Endothelial cell of umbilical vein (primary cell): Measurements from ENCODE around the gene ATP13A4. TPM values are rescaled to one million over a fixed set of nuclear protein-coding genes. Genes with fewer than 3 reads are reported as not detected.

Source experiments
- BruUV-seq: library from RNA; stranded (reverse); fragments of 400-500 nt; replicated peaks from 2 replicates; lab custom pipeline; 2021; lab: Mats Ljungman, UMichigan
- CTCF ChIA-PET: fragments of 300-600, 350-600 bp; sonication (Branson Sonifier 250); formaldehyde crosslinking; loops from one replicate; lab custom pipeline; 2021; ENCODE audit warnings: antibody characterized with exemption, inconsistent platforms; lab: Charles Lee
- POLR2A ChIA-PET: fragments of 300-600, 350-600 bp; sonication (Branson Sonifier 250); formaldehyde crosslinking; loops from one replicate; lab custom pipeline; 2021; ENCODE audit warnings: antibody characterized with exemption, inconsistent platforms; lab: Charles Lee
- DNase-seq: peaks from one replicate; pipeline ENCODE4 v3.0.0-alpha.2; 2011; ENCODE audit warnings: low read depth, low spot score
- FAIRE-seq: peaks from 2 replicates; lab custom pipeline; 2011; peaks lifted over from hg19 to GRCh38; lab: Jason Lieb, UNC
- H2AFZ ChIP-seq: 2 replicates; pipeline ENCODE4 v1.6.0; 2012; ENCODE audit warnings: low read depth, low read length, control low read depth, inconsistent platforms
- H3K27ac ChIP-seq: 2 replicates; pipeline ENCODE4 v1.5.1; 2011; ENCODE audit warnings: low read depth, mild to moderate bottlenecking, control low read depth, low read length, moderate library complexity; ENCODE audit not compliant: insufficient read depth
- H3K27me3 ChIP-seq, 2 experiments: 2 replicates each; pipeline versions ENCODE4 v1.6.0 to v1.6.1; 2011; ENCODE audit warnings: low read length in 2 of 2, mixed read lengths in 1 of 2; ENCODE audit not compliant: control insufficient read depth in 2 of 2, insufficient read depth in 2 of 2
- H3K36me3 ChIP-seq, 2 experiments: 2 replicates in 1 of 2; 3 replicates in 1 of 2; pipeline ENCODE4 v1.5.1; 2011; ENCODE audit warnings: low read length in 2 of 2, mild to moderate bottlenecking in 1 of 2, moderate library complexity in 1 of 2; ENCODE audit not compliant: control insufficient read depth in 2 of 2, insufficient read depth in 2 of 2; ENCODE audit errors: extremely low read depth in 1 of 2
- H3K4me1 ChIP-seq: 3 replicates; pipeline ENCODE4 v1.5.1; 2011; ENCODE audit warnings: mild to moderate bottlenecking, low read length; ENCODE audit not compliant: control insufficient read depth, insufficient read depth; ENCODE audit errors: extremely low read depth
- H3K4me2 ChIP-seq: 2 replicates; pipeline ENCODE4 v1.6.1; 2011; ENCODE audit warnings: low read length, control low read depth, mixed read lengths; ENCODE audit not compliant: insufficient read depth
- H3K4me3 ChIP-seq, 3 experiments: fragments of 200-600 bp in 1 of 3; sonication (generic), shearing (Covaris generic) in 1 of 3; replicated peaks in 1 of 3; 2 replicates each; pipeline ENCODE4 v1.5.1; 2011 to 2016; ENCODE audit warnings: control low read depth in 3 of 3, low read length in 3 of 3, mild to moderate bottlenecking in 2 of 3, inconsistent platforms in 1 of 3, low read depth in 1 of 3, moderate library complexity in 1 of 3; ENCODE audit not compliant: insufficient read depth in 1 of 3
- H3K79me2 ChIP-seq: 2 replicates; pipeline ENCODE4 v1.6.0; 2012; ENCODE audit warnings: low read length, inconsistent platforms; ENCODE audit not compliant: control insufficient read depth, insufficient read depth
- H3K9ac ChIP-seq: replicated peaks from 2 replicates; pipeline ENCODE3; 2011; ENCODE audit warnings: low read length, control low read depth; ENCODE audit not compliant: insufficient read depth; ENCODE audit errors: extremely low read depth
- H3K9me1 ChIP-seq: replicated peaks from 3 replicates; pipeline ENCODE4 v1.6.0; 2011; ENCODE audit warnings: mild to moderate bottlenecking, low read length; ENCODE audit not compliant: control insufficient read depth, insufficient read depth; ENCODE audit errors: extremely low read depth
- H3K9me3 ChIP-seq: replicated peaks from 2 replicates; pipeline ENCODE4 v1.5.1; 2012; ENCODE audit warnings: low read length, inconsistent platforms; ENCODE audit not compliant: control insufficient read depth, insufficient read depth
- H4K20me1 ChIP-seq: replicated peaks from 2 replicates; pipeline ENCODE3; 2011; ENCODE audit warnings: mild to moderate bottlenecking, low read length; ENCODE audit not compliant: control insufficient read depth, insufficient read depth; ENCODE audit errors: extremely low read depth
- CTCF ChIP-seq, 2 donors: IDR thresholded peaks; 1 replicate in 1 of 2; 2 replicates in 1 of 2; pipeline ENCODE4 v1.5.1; 2011; ENCODE audit warnings: low read length in 2 of 2, mild to moderate bottlenecking in 2 of 2, moderate library complexity in 2 of 2, control low read depth in 1 of 2, inconsistent platforms in 1 of 2, low read depth in 1 of 2; ENCODE audit not compliant: insufficient read depth in 1 of 2; ENCODE audit errors: extremely low read depth in 1 of 2
- EZH2 ChIP-seq: IDR thresholded peaks from 2 replicates; pipeline ENCODE4 v1.6.1; 2012; ENCODE audit warnings: borderline replicate concordance, low read depth, mild to moderate bottlenecking, moderate library complexity, low read length, inconsistent platforms; ENCODE audit not compliant: severe bottlenecking
- FOS ChIP-seq: IDR thresholded peaks from 2 replicates; pipeline ENCODE4 v1.6.1; 2011; ENCODE audit warnings: mild to moderate bottlenecking, low read length, moderate library complexity, borderline replicate concordance; ENCODE audit not compliant: insufficient read depth
- GATA2 ChIP-seq: IDR thresholded peaks from 2 replicates; pipeline ENCODE4 v1.7.0; 2011; ENCODE audit warnings: low read depth, mild to moderate bottlenecking, moderate library complexity, mixed read lengths, low read length; ENCODE audit not compliant: insufficient read length, insufficient read depth
- JUN ChIP-seq: IDR thresholded peaks from 2 replicates; pipeline ENCODE4 v1.6.1; 2011; ENCODE audit warnings: borderline replicate concordance, low read depth; ENCODE audit not compliant: insufficient read length, insufficient read depth
- MYC ChIP-seq: IDR thresholded peaks from one replicate; pipeline ENCODE4 v1.6.1; 2011; ENCODE audit warnings: mild to moderate bottlenecking, low read depth, low read length
- POLR2A ChIP-seq: IDR thresholded peaks from 2 replicates; pipeline ENCODE4 v1.6.1; 2012; ENCODE audit warnings: low read depth, mild to moderate bottlenecking, control low read depth, low read length
- POLR2AphosphoS5 ChIP-seq: IDR thresholded peaks from 2 replicates; pipeline ENCODE4 v1.6.1; 2012; ENCODE audit warnings: low read depth, mild to moderate bottlenecking, control low read depth, low read length, moderate library complexity; ENCODE audit not compliant: insufficient read depth
- dilution Hi-C: fragments of 300-500 bp; cut with MboI; formaldehyde crosslinking; loops from one replicate; pipeline ENCODE4 v1.15.0; 2019; ENCODE audit warnings: low sequenced_read_pairs; ENCODE audit not compliant: extremely low pct_ligation_motif_present
- intact Hi-C: fragments of 100-400 bp; cut with micrococcal nuclease; formaldehyde crosslinking; loops from one replicate; pipeline ENCODE4 v1.10.0; 2022
- polyA plus RNA-seq, 4 experiments: library from polyadenylated mRNA; depleted of rRNA in 3 of 4; stranded (reverse) in 3 of 4; unstranded in 1 of 4; fragments of >200 nt; gene quantifications; 2 replicates each; pipeline versions ENCODE4 v1.2.1 to v1.2.3, GENCODE V29; 2011 to 2012; ENCODE audit warnings: missing spikeins in 1 of 4
- total RNA-seq: library from RNA; stranded (reverse); gene quantifications from 2 replicates; pipeline ENCODE4 v1.2.3, GENCODE V29; 2021
- TF ChIP-seq, protein P1 (sequence below): IDR thresholded peaks from 2 replicates; pipeline ENCODE4 v1.6.1; 2011; ENCODE audit not compliant: insufficient read depth, insufficient read length

The ATP13A4 gene
- total and polyA plus RNA-seq, 2 donors (not counting 3 experiments of a cell fraction or from before 2014, with no cell fraction given) = not detected

- intact Hi-C loops (no loop called here), dilution Hi-C loops (no loop called here)
- POLR2A ChIA-PET = no interaction called here
- H3K79me2 ChIP-seq = no peaks in the 10 kb centered on the region
- no peaks in the 10 kb centered on the region for H3K4me1 ChIP-seq
- H3K9me3 ChIP-seq = no peaks in the 10 kb centered on the region
- CTCF ChIA-PET = no interaction called here
- no peaks in the 10 kb centered on the region for H3K9me1 ChIP-seq
- DNase-seq (no peak), FAIRE-seq (no peak)
- no TSS peak for BruUV-seq
- no peak overlapping the region for H3K4me3 ChIP-seq
- TF ChIP-seq POLR2AphosphoS5 (no peak), CTCF (IDR thresholded peaks at IDR 0.05; ENCODE audit: extremely low read depth in 1 of 2, insufficient read depth in 1 of 2, low read depth in 1 of 2, low read length in 2 of 2) (no peak), FOS (no peak), POLR2A (no peak), EZH2 (no peak), GATA2 (no peak), MYC (no peak), JUN (no peak)
- TF ChIP-seq, protein P1, sequence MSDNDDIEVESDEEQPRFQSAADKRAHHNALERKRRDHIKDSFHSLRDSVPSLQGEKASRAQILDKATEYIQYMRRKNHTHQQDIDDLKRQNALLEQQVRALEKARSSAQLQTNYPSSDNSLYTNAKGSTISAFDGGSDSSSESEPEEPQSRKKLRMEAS = no peak
- no peak overlapping the region for H3K27ac ChIP-seq
- H3K36me3 ChIP-seq = no peaks in the 10 kb centered on the region
- no peak overlapping the region for H3K4me2 ChIP-seq
- H3K9ac ChIP-seq = no peak overlapping the region
- no peak overlapping the region for H2AFZ ChIP-seq
- no peaks in the 10 kb centered on the region for H4K20me1 ChIP-seq
- no peaks in the 10 kb centered on the region for H3K27me3 ChIP-seq
These were observed 34.0 kb downstream of the ATP13A4 start for GRCh38 chr3:193520738-193521137.
